HL-60/S4 (cell line): Measurements from ENCODE around the gene ZCCHC4.

Source experiments
- in situ Hi-C: fragments of 300-500 bp; cut with MboI; formaldehyde crosslinking; loops from 2 replicates; pipeline ENCODE4 v1.14.3; 2022; ENCODE audit warnings: low sequenced_read_pairs

Gene ZCCHC4

DNA sequence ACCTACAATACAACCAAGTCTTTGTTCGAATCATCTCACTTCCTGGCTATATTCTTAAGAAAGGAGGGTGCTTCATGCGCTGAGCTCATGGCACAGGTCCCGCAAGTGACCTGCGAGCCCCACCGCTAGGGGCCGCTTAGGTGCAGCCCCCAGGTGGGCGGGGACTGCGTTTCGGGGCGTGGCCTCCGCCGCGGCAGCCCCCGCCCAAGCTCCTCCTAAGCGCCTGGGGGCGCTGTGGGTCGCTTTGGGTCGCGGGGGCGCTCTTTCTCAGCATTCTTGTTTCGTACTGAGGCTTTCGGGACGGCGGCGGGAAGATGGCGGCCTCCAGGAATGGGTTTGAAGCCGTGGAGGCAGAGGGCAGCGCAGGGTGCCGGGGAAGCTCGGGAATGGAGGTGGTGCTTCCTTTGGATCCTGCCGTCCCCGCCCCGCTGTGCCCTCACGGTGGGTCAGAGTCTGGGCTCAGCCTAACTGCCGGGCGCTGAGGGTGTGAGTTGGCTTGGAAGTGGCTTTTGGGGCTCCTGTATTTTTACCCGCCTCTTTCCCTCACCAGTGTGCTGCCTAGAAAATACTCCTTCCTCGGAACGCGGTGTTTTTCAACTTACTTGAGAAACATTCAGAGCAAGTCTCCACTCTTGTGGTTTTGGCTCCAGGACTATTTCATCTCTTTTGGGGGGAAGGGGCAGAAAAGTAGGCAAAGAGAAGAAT, at the start of gene ZCCHC4:
Gene ZCCHC4, plus strand, starts transcription at position 279 of the 705 bp plus-strand sequence. Its CDS starts 36 bp downstream, at position 315.
- in situ Hi-C loops, result no loop called here

DNA sequence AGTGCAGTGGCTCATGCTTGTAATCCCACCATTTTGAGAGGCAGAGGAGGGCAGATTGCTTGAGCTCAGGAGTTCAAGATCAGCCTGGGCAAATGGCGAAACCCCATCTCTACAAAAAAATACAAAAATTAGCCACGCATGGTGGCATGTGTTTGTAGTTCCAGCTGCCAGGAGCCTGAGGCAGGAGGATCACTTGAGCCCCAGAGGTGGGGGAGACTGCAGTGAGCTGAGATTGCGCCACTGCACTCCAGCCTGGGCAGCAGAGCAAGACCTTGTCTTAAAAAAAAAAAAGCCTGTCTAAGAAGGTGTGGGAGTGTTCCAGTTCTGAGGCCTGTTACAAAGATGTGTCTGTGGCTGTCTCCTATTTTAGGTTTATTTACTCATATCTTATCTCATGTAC, 40.7 kb upstream of the ZCCHC4 start:
- in situ Hi-C loops, result no loop called here

DNA sequence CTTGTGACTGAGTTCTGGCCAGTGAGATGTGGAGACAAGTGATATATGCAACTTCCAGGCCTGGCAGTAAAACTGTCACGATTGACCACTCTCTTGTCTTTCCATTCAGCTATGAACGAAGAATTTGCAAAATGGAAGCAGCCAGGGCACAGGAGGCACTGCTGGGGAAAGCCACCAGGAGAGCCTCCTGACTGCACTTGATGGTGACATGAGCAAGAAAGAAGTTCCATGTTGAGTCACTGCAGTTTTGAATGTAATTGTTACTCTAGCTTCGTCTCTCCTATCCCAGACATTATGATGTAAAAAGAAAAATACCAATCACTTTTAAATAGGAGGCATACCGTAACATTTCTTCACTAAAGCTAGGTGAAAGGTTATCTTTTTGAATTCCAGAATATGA, 32.4 kb upstream of the ZCCHC4 start:
- in situ Hi-C loops, result no loop called here

DNA sequence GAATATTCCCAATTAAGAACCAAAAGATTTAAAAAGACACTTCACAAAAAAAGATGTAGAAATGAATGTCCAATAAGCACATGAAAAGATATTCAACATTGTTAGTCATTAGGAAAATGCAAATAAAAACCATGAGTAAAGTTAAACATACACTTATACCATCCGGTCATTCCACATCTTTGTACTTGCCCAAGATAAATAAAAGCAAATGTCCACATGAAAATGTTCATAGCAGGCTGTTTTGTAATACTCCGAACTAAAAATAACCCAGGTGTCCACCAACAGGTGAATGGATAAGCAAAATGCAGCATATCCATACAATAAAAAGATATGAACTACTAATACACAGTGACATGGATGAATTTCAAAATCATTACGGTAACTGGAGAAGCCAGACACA, 28.6 kb upstream of the ZCCHC4 start:
- in situ Hi-C loops, result no loop called here

- in situ Hi-C loops, result no loop called here
Observed at GRCh38 chr4:25284466-25284865, 28.1 kb upstream of the ZCCHC4 start.

DNA sequence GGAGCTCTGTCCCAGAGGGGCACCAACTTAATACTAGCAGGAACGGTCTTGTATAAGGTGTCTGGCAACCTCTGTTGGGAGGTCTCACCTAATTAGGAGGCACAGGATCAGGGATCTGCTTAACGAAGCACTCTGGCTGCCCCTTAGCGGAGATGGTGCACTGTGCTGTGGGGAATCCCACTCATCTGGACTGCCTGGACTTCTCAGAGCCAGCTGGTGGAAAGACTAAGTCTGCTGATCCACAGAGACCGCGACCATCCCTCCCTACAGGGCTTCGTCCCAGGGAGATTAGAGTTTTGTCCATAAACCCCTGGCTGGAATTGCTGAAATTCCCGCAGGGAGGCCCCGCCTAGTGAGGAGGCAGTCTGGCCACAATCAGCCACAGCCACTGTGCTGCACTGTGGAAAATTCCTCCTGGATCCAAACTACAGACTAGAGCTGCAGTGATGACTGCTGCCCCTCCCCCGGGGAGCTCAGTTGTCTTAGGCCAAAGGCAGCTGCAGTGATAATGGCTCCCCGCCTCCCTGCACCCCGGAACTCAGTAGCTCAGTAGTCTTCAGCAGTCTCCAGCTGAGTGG, 22.0 kb upstream of the ZCCHC4 start:
- in situ Hi-C loops, result no loop called here

DNA sequence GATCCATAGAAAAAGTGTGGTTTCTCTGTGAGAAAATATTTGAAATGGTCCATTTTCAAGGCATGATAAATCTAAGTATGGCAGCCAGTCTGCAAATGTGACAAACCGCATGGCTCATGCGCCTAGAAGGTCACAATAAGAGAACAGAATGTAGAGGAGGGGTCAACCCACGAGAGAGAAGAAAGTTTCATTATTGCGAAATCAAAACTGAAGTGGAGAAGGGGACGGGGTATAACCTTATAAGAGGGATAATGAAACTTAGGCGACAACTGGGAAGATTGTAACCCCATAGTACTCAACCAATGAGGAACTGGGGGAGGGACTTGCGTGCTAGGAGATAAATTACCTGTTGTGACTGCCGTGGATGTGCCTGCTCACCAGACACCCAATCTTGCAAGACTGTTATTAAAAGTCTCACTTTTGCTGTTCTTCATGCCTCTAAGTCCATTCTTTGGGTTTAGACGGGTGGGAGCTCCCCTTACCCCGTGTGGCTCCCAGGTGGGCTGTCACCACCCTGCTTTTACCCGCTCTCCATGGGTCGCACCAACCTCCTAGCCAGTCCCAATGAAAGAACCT, 21.3 kb upstream of the ZCCHC4 start:
- in situ Hi-C loops, result no loop called here

DNA sequence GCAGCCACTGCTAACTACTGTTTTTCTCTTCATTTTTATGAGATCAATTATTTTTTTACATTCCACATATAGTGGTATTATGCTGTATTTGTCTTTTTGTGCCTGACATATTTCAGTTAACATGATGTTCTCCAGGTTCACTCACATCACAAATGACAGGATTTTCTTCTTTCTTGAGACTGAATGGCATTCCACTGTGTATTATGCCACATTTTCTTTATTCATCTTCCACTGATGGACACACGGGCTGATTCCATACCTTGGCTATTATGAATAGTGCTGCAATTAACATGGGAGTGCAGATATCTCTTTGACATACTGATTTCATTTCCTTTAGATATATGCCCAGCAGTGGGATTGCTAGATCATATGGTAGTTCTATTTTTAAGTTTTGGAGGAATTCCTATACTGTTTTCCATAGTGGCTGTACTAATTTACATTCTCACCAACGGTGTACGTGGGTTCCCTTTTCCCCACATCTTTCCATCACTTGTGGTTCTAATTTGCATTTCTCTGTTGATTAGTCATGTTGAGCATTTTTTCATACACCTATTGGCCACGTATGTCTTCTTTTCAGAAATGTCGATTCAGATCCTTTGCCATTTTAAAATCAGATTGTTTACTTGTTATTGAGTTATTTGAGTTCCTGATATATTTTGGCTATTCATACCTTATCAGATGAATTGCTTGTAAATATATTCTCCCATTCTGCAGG, 14.9 kb upstream of the ZCCHC4 start:
- in situ Hi-C loops, result no loop called here

GRCh38 chr4:25299476-25300203, 12.9 kb upstream of the ZCCHC4 start:
- in situ Hi-C loops, result no loop called here

GRCh38 chr4:25301471-25301870, 11.1 kb upstream of the ZCCHC4 start:
- in situ Hi-C loops, result no loop called here

DNA sequence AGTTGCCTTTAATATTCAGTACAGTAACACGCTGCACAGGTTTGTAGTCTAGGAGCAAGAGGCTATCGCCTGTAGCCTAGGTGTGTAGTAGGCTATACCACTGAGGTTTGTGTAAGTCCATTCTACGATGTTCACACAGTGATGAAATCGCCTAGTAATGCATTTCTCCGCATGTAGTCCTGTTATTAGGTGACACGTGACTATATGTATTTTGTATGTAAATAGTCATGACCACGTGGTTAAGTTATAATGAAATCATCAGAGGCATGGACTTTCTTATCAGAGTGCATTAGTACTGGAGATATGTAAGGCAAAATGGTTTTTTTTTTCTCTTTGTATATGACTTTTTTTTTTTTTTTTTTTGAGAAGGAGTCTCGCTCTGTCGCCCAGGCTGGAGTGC, 9.9 kb upstream of the ZCCHC4 start:
- in situ Hi-C loops, result no loop called here

DNA sequence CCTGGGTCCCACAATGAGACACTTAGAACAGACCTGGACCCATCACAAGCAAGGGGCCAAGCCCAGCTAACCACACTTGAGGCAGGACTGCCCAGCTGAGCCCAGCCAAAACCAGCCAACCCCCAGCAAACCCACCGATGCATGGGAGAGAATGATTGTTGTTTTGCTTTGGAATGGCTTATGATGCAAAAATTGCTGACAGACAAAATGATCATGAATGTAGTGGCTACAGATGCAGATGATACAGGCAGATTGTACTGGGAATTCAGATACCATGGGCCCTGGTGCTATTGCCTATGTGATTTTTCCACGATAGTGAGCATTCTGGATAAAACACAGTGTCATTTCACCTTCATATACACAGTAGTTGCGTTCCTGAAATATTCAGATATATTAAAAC, 9.0 kb upstream of the ZCCHC4 start:
- in situ Hi-C loops, result no loop called here

- in situ Hi-C loops, result no loop called here
Observed at GRCh38 chr4:25306518-25307057, 6.0 kb upstream of the ZCCHC4 start.

DNA sequence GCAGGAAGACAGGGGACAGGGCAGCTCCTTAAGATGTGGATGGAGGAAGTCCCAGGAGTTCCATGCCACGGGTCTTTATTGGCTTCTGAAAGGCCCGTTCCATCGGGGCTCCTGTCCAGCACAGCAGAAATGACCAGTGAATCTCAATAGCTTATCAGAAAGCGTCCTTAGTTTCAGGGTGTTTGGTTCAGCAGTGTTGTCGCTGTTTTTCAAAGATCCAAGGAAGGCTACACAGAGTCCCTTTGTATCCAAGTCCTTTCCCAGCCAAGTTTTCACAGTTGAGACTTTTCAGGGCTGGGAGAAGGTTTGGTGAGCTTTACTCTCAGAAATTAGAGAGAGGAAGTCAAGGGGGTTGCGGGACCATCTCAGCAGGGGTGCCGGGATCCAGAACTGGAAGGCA, 5.0 kb upstream of the ZCCHC4 start:
- in situ Hi-C loops, result no loop called here

GRCh38 chr4:25308306-25308705, 4.3 kb upstream of the ZCCHC4 start:
- in situ Hi-C loops, result no loop called here

DNA sequence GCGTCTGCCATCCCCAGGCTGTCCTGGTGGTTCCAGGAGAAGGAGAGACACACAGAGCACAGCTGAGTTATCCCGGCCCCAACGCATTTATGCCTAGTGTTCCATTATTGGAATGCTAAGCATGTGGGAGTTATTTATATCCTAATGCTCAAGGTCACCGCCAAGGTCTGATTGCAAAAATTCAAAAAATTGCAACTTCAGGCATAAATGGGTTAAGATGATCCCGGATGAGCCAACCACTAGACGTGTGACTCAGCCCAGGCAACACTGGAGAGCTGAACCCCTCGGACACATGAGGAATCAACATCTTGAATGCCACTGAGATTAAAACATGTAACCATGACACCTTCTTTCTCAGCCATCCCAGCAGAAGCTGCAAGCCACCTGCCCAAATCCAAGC, 3.8 kb upstream of the ZCCHC4 start:
- in situ Hi-C loops, result no loop called here

- in situ Hi-C loops, result no loop called here
Observed at GRCh38 chr4:25310066-25310802, 2.3 kb upstream of the ZCCHC4 start.

GRCh38 chr4:25310803-25311166, 1.8 kb upstream of the ZCCHC4 start:
- in situ Hi-C loops, result no loop called here

DNA sequence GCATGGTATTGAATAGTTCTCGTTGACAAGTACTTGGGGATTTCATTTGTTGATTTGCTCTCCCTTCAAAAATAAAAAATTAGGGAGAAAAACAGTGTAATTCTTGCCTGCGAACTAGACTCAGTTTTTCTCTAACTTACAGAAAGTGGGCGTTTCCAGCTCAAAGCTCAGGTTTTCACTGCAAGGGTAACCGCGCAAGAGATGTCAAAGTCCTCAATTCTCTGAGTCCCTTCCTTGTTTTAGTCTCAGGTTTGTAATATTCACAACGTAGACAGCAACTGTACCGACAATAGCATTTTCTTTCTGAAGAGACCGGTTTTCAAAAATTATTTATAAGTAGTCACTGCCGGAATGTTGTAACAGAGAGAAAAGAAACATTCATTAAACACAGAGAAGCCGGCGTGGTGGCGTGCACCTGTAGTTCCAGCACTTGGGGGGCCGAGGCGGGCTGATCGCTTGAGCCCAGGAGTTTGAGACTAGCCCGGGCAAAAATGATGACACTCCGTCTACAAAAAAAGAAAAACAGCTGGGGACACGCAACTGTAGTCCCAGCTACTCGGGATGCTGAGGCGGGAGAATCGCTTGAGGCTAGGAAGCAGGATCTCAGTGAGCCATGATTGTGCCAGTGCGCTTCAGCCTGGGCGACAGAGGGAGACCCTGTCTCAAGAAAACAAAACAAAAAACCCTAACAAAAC, 774 bp downstream of the ZCCHC4 start:
- in situ Hi-C loops, result no loop called here

GRCh38 chr4:25320336-25320735, 7.8 kb downstream of the ZCCHC4 start:
- in situ Hi-C loops, result no loop called here
